H1 (cell line): ENCODE data around the gene CHMP4A. TPM values are rescaled to one million over a fixed set of nuclear protein-coding genes. Genes with fewer than 3 reads are reported as not detected.

ENCODE experiments used
- CTCF ChIA-PET: fragments of 300-600 bp; sonication (Branson Sonifier 250); formaldehyde crosslinking; loops from one replicate; lab custom pipeline; 2021; ENCODE audit not compliant: partially characterized antibody; lab: Charles Lee
- POLR2A ChIA-PET: fragments of 300-600 bp; sonication (Branson Sonifier 250); formaldehyde crosslinking; loops from one replicate; lab custom pipeline; 2021; ENCODE audit warnings: inconsistent platforms; ENCODE audit not compliant: partially characterized antibody; lab: Charles Lee
- DNase-seq, 2 experiments: peaks; one replicate each; pipeline versions ENCODE4 v3.0.0 to v3.0.0-alpha.2; 2010 to 2022; ENCODE audit warnings: low spot score in 2 of 2, low read depth in 1 of 2, mixed read lengths in 1 of 2
- FAIRE-seq: peaks from 2 replicates; lab custom pipeline; 2011; peaks lifted over from hg19 to GRCh38; lab: Jason Lieb, UNC
- H2AFZ ChIP-seq: 2 replicates; pipeline ENCODE4 v1.8.1; 2012; ENCODE audit warnings: low read length, inconsistent platforms
- H2AK5ac ChIP-seq: 2 replicates; pipeline ENCODE4 v1.6.1; 2013; ENCODE audit warnings: low read depth, low read length
- H2BK120ac ChIP-seq: replicated peaks from 2 replicates; pipeline ENCODE3; 2013; ENCODE audit warnings: low read depth, low read length, inconsistent platforms
- H2BK12ac ChIP-seq: 2 replicates; pipeline ENCODE4 v1.6.1; 2013; ENCODE audit warnings: low read depth, low read length
- H2BK15ac ChIP-seq: 2 replicates; pipeline ENCODE4 v1.6.1; 2013; ENCODE audit warnings: low read length
- H2BK20ac ChIP-seq: 2 replicates; pipeline ENCODE4 v1.6.1; 2013; ENCODE audit warnings: low read length
- H2BK5ac ChIP-seq: 2 replicates; pipeline ENCODE4 v1.6.1; 2013; ENCODE audit warnings: low read depth, low read length
- H3K14ac ChIP-seq: 2 replicates; pipeline ENCODE4 v1.6.1; 2013; ENCODE audit warnings: inconsistent platforms; ENCODE audit not compliant: insufficient read length
- H3K18ac ChIP-seq: 2 replicates; pipeline ENCODE4 v1.6.1; 2013; ENCODE audit warnings: low read length; ENCODE audit errors: extremely low read depth
- H3K23ac ChIP-seq: 2 replicates; pipeline ENCODE4 v1.6.1; 2013; ENCODE audit warnings: inconsistent platforms; ENCODE audit not compliant: insufficient read length
- H3K23me2 ChIP-seq: 2 replicates; pipeline ENCODE4 v1.6.1; 2013; ENCODE audit warnings: low read depth, low read length
- H3K27ac ChIP-seq: 2 replicates; pipeline ENCODE4 v1.6.1; 2011; ENCODE audit warnings: low read depth, low read length, inconsistent platforms
- H3K27me3 ChIP-seq, 4 experiments: replicated peaks in 1 of 4; 1 replicate in 1 of 4; 2 replicates in 3 of 4; pipeline versions ENCODE4 v1.6.1 to v1.8.1; 2011 to 2013; ENCODE audit warnings: low read length in 3 of 4, mild to moderate bottlenecking in 3 of 4, inconsistent platforms in 2 of 4, mixed read lengths in 2 of 4, moderate library complexity in 1 of 4; ENCODE audit not compliant: control insufficient read depth in 3 of 4, insufficient read depth in 3 of 4; ENCODE audit errors: extremely low read depth in 1 of 4
- H3K36me3 ChIP-seq, 4 experiments: 2 replicates each; pipeline versions ENCODE4 v1.6.1 to v1.8.1; 2011 to 2013; ENCODE audit warnings: mild to moderate bottlenecking in 4 of 4, low read length in 3 of 4, moderate library complexity in 2 of 4, control low read depth in 1 of 4, inconsistent platforms in 1 of 4; ENCODE audit not compliant: insufficient read depth in 4 of 4, control insufficient read depth in 2 of 4
- H3K4ac ChIP-seq: replicated peaks from 2 replicates; pipeline ENCODE3; 2013; ENCODE audit warnings: low read length, low read depth, mixed read lengths, inconsistent platforms; ENCODE audit not compliant: insufficient read length
- H3K4me1 ChIP-seq, 4 experiments: replicated peaks in 1 of 4; 1 replicate in 1 of 4; 2 replicates in 3 of 4; pipeline versions ENCODE4 v1.6.1 to v1.8.1; 2011 to 2013; ENCODE audit warnings: low read length in 3 of 4, inconsistent platforms in 2 of 4, mixed read lengths in 1 of 4; ENCODE audit not compliant: insufficient read depth in 4 of 4, control insufficient read depth in 3 of 4
- H3K4me2 ChIP-seq, 2 experiments: 2 replicates each; pipeline versions ENCODE4 v1.6.1 to v1.8.1; 2011 to 2013; ENCODE audit warnings: low read depth in 2 of 2, low read length in 2 of 2, control low read depth in 1 of 2, inconsistent platforms in 1 of 2, mild to moderate bottlenecking in 1 of 2; ENCODE audit not compliant: insufficient read depth in 1 of 2
- H3K4me3 ChIP-seq, 4 experiments: fragments of 200-600, 300-600 bp in 1 of 4; sonication (generic), shearing (Covaris generic), sonication (Bioruptor Twin) in 1 of 4; 2 replicates each; pipeline versions ENCODE4 v1.5.1 to v1.8.1; 2011 to 2016; ENCODE audit warnings: low read length in 4 of 4, low read depth in 3 of 4, control low read depth in 2 of 4, inconsistent platforms in 2 of 4, mild to moderate bottlenecking in 2 of 4, mixed read lengths in 1 of 4, moderate library complexity in 1 of 4; ENCODE audit not compliant: insufficient read depth in 2 of 4; ENCODE audit errors: extremely low read depth in 1 of 4
- H3K56ac ChIP-seq: replicated peaks from 2 replicates; pipeline ENCODE3; 2013; ENCODE audit warnings: low read depth, mild to moderate bottlenecking, mixed read lengths, low read length, inconsistent platforms; ENCODE audit not compliant: insufficient read length
- H3K79me1 ChIP-seq: 2 replicates; pipeline ENCODE4 v1.6.1; 2013; ENCODE audit warnings: low read depth, low read length, control low read depth
- H3K79me2 ChIP-seq, 2 experiments: 2 replicates each; pipeline versions ENCODE4 v1.6.1 to v1.8.1; 2012 to 2013; ENCODE audit warnings: low read length in 2 of 2, mild to moderate bottlenecking in 2 of 2, inconsistent platforms in 1 of 2; ENCODE audit not compliant: insufficient read depth in 2 of 2, control insufficient read depth in 1 of 2
- H3K9ac ChIP-seq, 4 experiments: replicated peaks in 1 of 4; 1 replicate in 1 of 4; 2 replicates in 3 of 4; pipeline versions ENCODE4 v1.6.1 to v1.8.1; 2011 to 2013; ENCODE audit warnings: low read depth in 3 of 4, low read length in 3 of 4, control low read depth in 2 of 4, mild to moderate bottlenecking in 2 of 4, moderate library complexity in 2 of 4, inconsistent platforms in 1 of 4; ENCODE audit errors: extremely low read depth in 1 of 4
- H3K9me3 ChIP-seq, 2 experiments: 2 replicates each; pipeline versions ENCODE4 v1.6.1 to v1.8.1; 2012 to 2013; ENCODE audit warnings: mild to moderate bottlenecking in 2 of 2, moderate library complexity in 2 of 2, control low read depth in 1 of 2, inconsistent platforms in 1 of 2, low read depth in 1 of 2, low read length in 1 of 2, mixed read lengths in 1 of 2; ENCODE audit not compliant: insufficient read depth in 2 of 2
- H4K20me1 ChIP-seq, 2 experiments: replicated peaks in 1 of 2; 2 replicates each; pipeline versions ENCODE3 to v1.8.1; 2011 to 2013; ENCODE audit warnings: inconsistent platforms in 2 of 2, low read length in 2 of 2, mild to moderate bottlenecking in 1 of 2; ENCODE audit not compliant: insufficient read depth in 2 of 2, control insufficient read depth in 1 of 2
- H4K5ac ChIP-seq: 2 replicates; pipeline ENCODE4 v1.6.1; 2013; ENCODE audit warnings: low read length, low read depth, mixed read lengths, inconsistent platforms; ENCODE audit not compliant: insufficient read length
- H4K8ac ChIP-seq: 2 replicates; pipeline ENCODE4 v1.8.0; 2013; ENCODE audit warnings: mild to moderate bottlenecking, moderate library complexity, low read length, inconsistent platforms; ENCODE audit not compliant: insufficient read depth; ENCODE audit errors: extremely low read depth
- H4K91ac ChIP-seq: replicated peaks from 2 replicates; pipeline ENCODE3; 2013; ENCODE audit warnings: low read length, mixed read lengths, inconsistent platforms; ENCODE audit not compliant: insufficient read length
- ASH2L ChIP-seq: fragments of 200-600, 300-600 bp; sonication (generic); IDR thresholded peaks from one replicate; pipeline ENCODE4 v1.7.1; 2017; ENCODE audit warnings: low read length
- CREB1 ChIP-seq: IDR thresholded peaks from 2 replicates; pipeline ENCODE4 v1.6.1; 2012; ENCODE audit warnings: inconsistent platforms
- PHF8 ChIP-seq: fragments of 200-600 bp; sonication (generic); conservative IDR thresholded peaks from 2 replicates; pipeline ENCODE4 v1.7.1; 2012; ENCODE audit warnings: low read depth, mild to moderate bottlenecking, inconsistent platforms, low read length, moderate library complexity
- POLR2A ChIP-seq, 2 experiments: IDR thresholded peaks; 1 replicate in 1 of 2; 2 replicates in 1 of 2; pipeline ENCODE4 v1.6.1; 2011; ENCODE audit warnings: low read depth in 2 of 2, low read length in 2 of 2, mild to moderate bottlenecking in 2 of 2; ENCODE audit errors: control extremely low read depth in 1 of 2
- POLR2AphosphoS5 ChIP-seq: IDR thresholded peaks from 2 replicates; pipeline ENCODE4 v1.6.1; 2011; ENCODE audit warnings: low read depth, low read length
- RAD21 ChIP-seq, 2 experiments: IDR thresholded peaks in 1 of 2; conservative IDR thresholded peaks in 1 of 2; 2 replicates each; pipeline ENCODE4 v1.6.1; 2011; ENCODE audit warnings: low read depth in 2 of 2, low read length in 2 of 2, improper control_type of control experiment in 1 of 2, inconsistent platforms in 1 of 2, mild to moderate bottlenecking in 1 of 2, moderate library complexity in 1 of 2
- RBBP5 ChIP-seq: IDR thresholded peaks from 2 replicates; pipeline ENCODE4 v1.7.1; 2012; ENCODE audit warnings: low read depth, mild to moderate bottlenecking, inconsistent platforms, low read length, moderate library complexity, borderline replicate concordance
- SAP30 ChIP-seq: fragments of 300-600 bp; sonication (generic); IDR thresholded peaks from 2 replicates; pipeline ENCODE4 v1.7.1; 2012; ENCODE audit warnings: low read length, moderate library complexity, mild to moderate bottlenecking, inconsistent platforms; ENCODE audit not compliant: insufficient read depth, insufficient replicate concordance
- SIN3A ChIP-seq, 2 experiments: IDR thresholded peaks in 1 of 2; conservative IDR thresholded peaks in 1 of 2; 2 replicates each; pipeline ENCODE4 v1.6.1; 2011 to 2012; ENCODE audit warnings: low read length in 2 of 2, improper control_type of control experiment in 1 of 2, low read depth in 1 of 2, mild to moderate bottlenecking in 1 of 2
- SIX5 ChIP-seq: IDR thresholded peaks from 2 replicates; pipeline ENCODE4 v1.6.1; 2011; ENCODE audit warnings: mild to moderate bottlenecking, low read depth, low read length
- TAF1 ChIP-seq: IDR thresholded peaks from 2 replicates; pipeline ENCODE4 v1.6.1; 2011; ENCODE audit warnings: mild to moderate bottlenecking, low read depth, low read length
- WGBS, 2 experiments: shearing (Covaris generic) in 1 of 2; methylation state at CpG; one replicate each; pipeline versions ENCODE4 v1.1.6 to v1.1.7; 2013 to 2015; ENCODE audit warnings: low lambda C conversion rate in 2 of 2, mixed read lengths in 2 of 2, inconsistent platforms in 1 of 2, low coverage in 1 of 2, missing lambda C conversion rate in 1 of 2; ENCODE audit not compliant: insufficient replicate concordance in 2 of 2, insufficient coverage in 1 of 2, insufficient read length in 1 of 2; ENCODE audit errors: extremely low coverage in 1 of 2, missing lambda C conversion rate in 1 of 2; 5-methylcytosine and 5-hydroxymethylcytosine counted together
- polyA plus RNA-seq, 7 experiments: library from polyadenylated mRNA; depleted of rRNA in 3 of 7; stranded (reverse) in 5 of 7; unstranded in 2 of 7; fragments of >200 nt in 5 of 7; fragments of 200-250 nt in 2 of 7; gene quantifications; 1 replicate in 5 of 7; 2 replicates in 1 of 7; 4 replicates in 1 of 7; pipeline versions ENCODE4 v1.2.1 to v1.2.3, GENCODE V29; 2011 to 2013; ENCODE audit warnings: missing spikeins in 2 of 7, mixed read lengths in 2 of 7
- total RNA-seq: library from RNA; stranded (reverse); fragmentation: NEBNext Ultra II Directional; extraction: Animal tissue kit (Norgen Biotek cat#: 25700); gene quantifications from 2 replicates; pipeline ENCODE4 v1.2.1, GENCODE V29; 2021

The CHMP4A gene
- total and polyA plus RNA-seq, 2 of the 8 experiments (the other 6 are each of a cell fraction or from before 2014, with no cell fraction given), result 32.9 to 37.6 TPM

GRCh38 chr14:24232121-24232644, 18.9 kb upstream of the CHMP4A start, which contains the start of gene NEDD8:
Gene NEDD8 (minus strand): TSS chr14:24232367. CDS start chr14:24232267, 100 bp downstream.
- H3K23ac ChIP-seq, result no peak within 1 kb of the TSS
- peaks cover 0 to 7% of the 10 kb centered on the region in 2 experiments for H4K20me1 ChIP-seq
- H2AFZ ChIP-seq, result peak within 1 kb of the TSS; percentile 96
- no peak within 1 kb of the TSS for H3K14ac ChIP-seq
- H2AK5ac ChIP-seq, result peak within 1 kb of the TSS; percentile 96
- H3K27ac ChIP-seq, result peak within 1 kb of the TSS; percentile 94
- DNase-seq (peak in 1 of 2 experiments; percentile 91), FAIRE-seq (no peak)
- no peaks in the 10 kb centered on the region; the same call in 1 of the 2 replicates for H3K79me1 ChIP-seq
- peak within 1 kb of the TSS; percentile 57 for H2BK120ac ChIP-seq
- peaks cover 2 to 14% (median 4%) of the 10 kb centered on the region in 4 experiments; a peak in 5 of 7 replicates for H3K4me1 ChIP-seq
- 1% methylated on average over 28 of the region's 30 CpGs; no CpG with 5 or more reads in 1 of the 2 experiments for WGBS, 2 experiments
- ChIA-PET POLR2A (interaction anchor here (0.9 to 2.3 kb wide), 9 partner anchors 9 to 70 kb away, joined by 3 to 12 read pairs (median 6); partner anchors contain the start of genes CHMP4A, DHRS1, NOP9 and RABGGTA), CTCF (interaction anchor here (0.7 to 1.8 kb wide), 4 partner anchors 10 to 279 kb away, joined by 3 to 7 read pairs (median 4); partner anchors contain the start of genes DHRS4 and TINF2)
- H2BK12ac ChIP-seq, result peak within 1 kb of the TSS; percentile 69; the same call in 1 of the 2 replicates
- peak within 1 kb of the TSS; percentile 90 for H4K91ac ChIP-seq
- H2BK5ac ChIP-seq, result peak within 1 kb of the TSS; percentile 96
- peak within 1 kb of the TSS; percentile 81 to 89 (median 84) for H3K9ac ChIP-seq
- H3K4ac ChIP-seq, result peak within 1 kb of the TSS; percentile 7
- H3K56ac ChIP-seq, result peak within 1 kb of the TSS; percentile 97
- H4K8ac ChIP-seq, result peak within 1 kb of the TSS; percentile 93
- peaks cover 11% of the 10 kb centered on the region for H3K23me2 ChIP-seq
- H2BK15ac ChIP-seq, result peak within 1 kb of the TSS; percentile 66; the same call in 1 of the 2 replicates
- H3K18ac ChIP-seq, result peak within 1 kb of the TSS; percentile 99
- peak within 1 kb of the TSS; percentile 86 to 92 for H3K4me2 ChIP-seq
- H3K9me3 ChIP-seq, result no peaks in the 10 kb centered on the region
- H4K5ac ChIP-seq, result peak within 1 kb of the TSS; percentile 100
- H3K27me3 ChIP-seq, result no peaks in the 10 kb centered on the region; a peak in 1 of 7 replicates
- no peak within 1 kb of the TSS for H2BK20ac ChIP-seq
- peaks cover 3 to 48% of the 10 kb centered on the region in 2 experiments; a peak in 2 of 4 replicates for H3K79me2 ChIP-seq
- peaks cover 4 to 25% (median 16%) of the 10 kb centered on the region in 4 experiments for H3K36me3 ChIP-seq
- H3K4me3 ChIP-seq, result peak within 1 kb of the TSS; percentile 81 to 97 (median 88)
- TF ChIP-seq POLR2A (IDR thresholded peaks at IDR 0.05; ENCODE audit: control extremely low read depth in 1 of 2, low read depth in 2 of 2, low read length in 2 of 2) (peak; percentile 17 to 41; a peak in 2 of 3 replicates), SIX5 (peak; percentile 95), SAP30 (peak; percentile 43), PHF8 (peak; percentile 81), RAD21 (IDR thresholded peaks at IDR 0.05 in 1 of 2, conservative IDR thresholded peaks at IDR 0.05 in 1 of 2; ENCODE audit: low read depth in 2 of 2, low read length in 2 of 2) (no peak), CREB1 (peak; percentile 63; the same call in 1 of the 2 replicates), SIN3A (conservative IDR thresholded peaks at IDR 0.05 in 1 of 2, IDR thresholded peaks at IDR 0.05 in 1 of 2; ENCODE audit: low read depth in 1 of 2, low read length in 2 of 2) (peak in 1 of 2 experiments; percentile 84; a peak in 2 of 4 replicates), POLR2AphosphoS5 (peak; percentile 49), RBBP5 (0 out of 2 replicates have a peak, but pooled peaks have one; percentile 19), TAF1 (peak; percentile 56), ASH2L (no peak)
